ENCODE measurements around the gene ANTKMT. TPM values are rescaled to one million over a fixed set of nuclear protein-coding genes. Genes with fewer than 3 reads are reported as not detected.

Gene ANTKMT
- total and polyA plus RNA-seq, 2 of the 4 experiments (the other 2 are of a cell fraction): 7.3 to 16.2 TPM

GRCh38 chr16:769934-770333, 49.0 kb downstream of the ANTKMT start:
- H2BK20ac ChIP-seq (ENCODE audit: low read depth, low read length): no peak overlapping the region
- no peak overlapping the region for H2BK15ac ChIP-seq (ENCODE audit: low read depth, low read length)
- H3K36me3 ChIP-seq (ENCODE audit: control insufficient read depth, insufficient read depth, low read length): no peaks in the 10 kb centered on the region
- H4K91ac ChIP-seq (ENCODE audit: insufficient read depth, low read depth, low read length): no peak overlapping the region
- ATAC-seq (ENCODE audit: low read depth) (no peak), DNase-seq (no peak)
- no peaks in the 10 kb centered on the region for H3K27me3 ChIP-seq (ENCODE audit: control insufficient read depth, insufficient read depth, low read length)
- no peak overlapping the region for H4K5ac ChIP-seq (ENCODE audit: low read depth, low read length)
- no peaks in the 10 kb centered on the region for H3K9me1 ChIP-seq (ENCODE audit: insufficient read depth, low read length)
- dilution Hi-C loops (cut with HindIII; ENCODE audit: low sequenced_read_pairs, unreplicated experiment) (no loop called here), intact Hi-C loops (cut with micrococcal nuclease) (no loop called here), in situ Hi-C loops (cut with MboI; ENCODE audit: low sequenced_read_pairs) (no loop called here)
- no peak overlapping the region for H2BK5ac ChIP-seq (ENCODE audit: low read depth, low read length, poor library complexity, severe bottlenecking)
- no peak overlapping the region for H3K4ac ChIP-seq (ENCODE audit: low read depth, low read length)
- no peak overlapping the region for H3K56ac ChIP-seq (ENCODE audit: extremely low read depth, insufficient read depth, low read length)
- H2AK5ac ChIP-seq (ENCODE audit: low read depth, low read length): no peak overlapping the region
- H3K9ac ChIP-seq (ENCODE audit: low read depth, low read length): no peak overlapping the region
- TF ChIP-seq CHD1 (IDR thresholded peaks at IDR 0.05; ENCODE audit: low read depth, low read length) (no peak), ELK1 (IDR thresholded peaks at IDR 0.05; ENCODE audit: borderline replicate concordance, low read depth, low read length) (no peak), CTCF (conservative IDR thresholded peaks at IDR 0.05; ENCODE audit: low read depth, low read length) (no peak), RFX5 (IDR thresholded peaks at IDR 0.05; ENCODE audit: low read depth, low read length) (no peak), POLR2A (IDR thresholded peaks at IDR 0.05; ENCODE audit: low read depth, low read length) (no peak), RAD21 (IDR thresholded peaks at IDR 0.05; ENCODE audit: low read length) (no peak), RCOR1 (IDR thresholded peaks at IDR 0.05; ENCODE audit: insufficient replicate concordance, low read length) (no peak), NFE2L2 (IDR thresholded peaks at IDR 0.05; ENCODE audit: low read depth, low read length) (no peak), USF2 (IDR thresholded peaks at IDR 0.05; ENCODE audit: low read depth, low read length) (no peak), MAZ (IDR thresholded peaks at IDR 0.05; ENCODE audit: borderline replicate concordance, low read depth, low read length) (no peak), MXI1 (IDR thresholded peaks at IDR 0.05; ENCODE audit: borderline replicate concordance, low read depth, low read length) (no peak), MAFK (IDR thresholded peaks at IDR 0.05; ENCODE audit: low read depth, low read length) (no peak), SMC3 (IDR thresholded peaks at IDR 0.05; ENCODE audit: low read depth, low read length) (no peak), BHLHE40 (IDR thresholded peaks at IDR 0.05; ENCODE audit: low read depth, low read length) (no peak)
- no peak overlapping the region for H3K14ac ChIP-seq (replicated peaks; ENCODE audit: low read depth, low read length)
- no peaks in the 10 kb centered on the region for H3K4me1 ChIP-seq (ENCODE audit: control insufficient read depth, insufficient read depth, low read length)
- H3K4me3 ChIP-seq (ENCODE audit: insufficient read depth, low read depth, low read length): no peak overlapping the region
- CTCF ChIA-PET: no interaction called here
- no peak overlapping the region for H2AK9ac ChIP-seq (replicated peaks; ENCODE audit: low read depth, low read length, poor library complexity)
- no peaks in the 10 kb centered on the region for H4K20me1 ChIP-seq (ENCODE audit: insufficient read depth, low read length)
- H2BK120ac ChIP-seq (ENCODE audit: low read depth, low read length): no peak overlapping the region
- no peak overlapping the region for H3K27ac ChIP-seq (ENCODE audit: insufficient read depth, low read length)
- POLR2A ChIA-PET (ENCODE audit: unreplicated experiment): no interaction called here
- H3K23ac ChIP-seq (ENCODE audit: low read depth, low read length): no peak overlapping the region
- H4K8ac ChIP-seq (ENCODE audit: low read depth in 2 of 2, low read length in 2 of 2): no peak overlapping the region
- no peaks in the 10 kb centered on the region for H3K9me3 ChIP-seq (ENCODE audit: control insufficient read depth, insufficient read depth, low read length)
- peak overlapping the region; percentile 21 for H2AFZ ChIP-seq (replicated peaks; ENCODE audit: low read length, poor library complexity)
- no TSS peak for BruUV-seq (replicated peaks)
- 67% methylated on average over 13 of the region's 19 CpGs; no CpG with 5 or more reads in 1 of the 2 experiments for WGBS, 2 experiments (ENCODE audit: extremely low coverage in 2 of 2, insufficient read length in 1 of 2)
- no peak overlapping the region for H3K18ac ChIP-seq (ENCODE audit: low read depth, low read length)
- no peak overlapping the region for H3K4me2 ChIP-seq (ENCODE audit: low read depth, low read length)
- no peaks in the 10 kb centered on the region for H3K79me1 ChIP-seq (ENCODE audit: low read depth in 1 of 2, low read length in 2 of 2)

Measured in IMR-90 (cell line).